ENCODE measurements around the gene CNOT1.
"Not testable (repeated sequence)": the region's sequence is repeated elsewhere in the genome, so short reads cannot be mapped to it uniquely, and the experiment has no call there.

The CNOT1 gene

GRCh38 chr16:58629733-58630640, at the start of gene CNOT1:
Gene CNOT1 (minus strand): TSS chr16:58629826. CDS start chr16:58599337, 30,489 bp downstream.
- DNase-seq: peak; percentile 97

GRCh38 chr16:58678716-58679115, 49.1 kb upstream of the CNOT1 start:
- DNase-seq: no peak

GRCh38 chr16:58678269-58678668, 48.6 kb upstream of the CNOT1 start:
- no peak for DNase-seq

GRCh38 chr16:58670946-58671583, 41.4 kb upstream of the CNOT1 start:
- DNase-seq: no peak

- no peak for DNase-seq
Observed at GRCh38 chr16:58670177-58670576, 40.6 kb upstream of the CNOT1 start.

GRCh38 chr16:58665200-58665599, 35.6 kb upstream of the CNOT1 start:
- no peak for DNase-seq

- peak; percentile 82 for DNase-seq
Observed at GRCh38 chr16:58661199-58661830, 31.7 kb upstream of the CNOT1 start.

GRCh38 chr16:58659911-58660310, 30.3 kb upstream of the CNOT1 start:
- not testable (repeated sequence) for DNase-seq

- peak; percentile 57 for DNase-seq
Observed at GRCh38 chr16:58658796-58659211, 29.2 kb upstream of the CNOT1 start.

- no peak for DNase-seq
Observed at GRCh38 chr16:58656899-58657298, 27.3 kb upstream of the CNOT1 start.

- DNase-seq: no peak
Observed at GRCh38 chr16:58655215-58655596, 25.6 kb upstream of the CNOT1 start.

- no peak for DNase-seq
Observed at GRCh38 chr16:58654560-58655214, 25.1 kb upstream of the CNOT1 start.

GRCh38 chr16:58652741-58653140, 23.1 kb upstream of the CNOT1 start:
- no peak for DNase-seq

GRCh38 chr16:58651965-58652348, 22.3 kb upstream of the CNOT1 start:
- DNase-seq: no peak

- no peak for DNase-seq
Observed at GRCh38 chr16:58649707-58650106, 20.1 kb upstream of the CNOT1 start.

GRCh38 chr16:58647107-58647506, 17.5 kb upstream of the CNOT1 start:
- no peak for DNase-seq

GRCh38 chr16:58644765-58645487, 15.3 kb upstream of the CNOT1 start:
- DNase-seq: no peak

GRCh38 chr16:58644108-58644507, 14.5 kb upstream of the CNOT1 start:
- no peak for DNase-seq

GRCh38 chr16:58640949-58641348, 11.3 kb upstream of the CNOT1 start:
- DNase-seq: no peak

- no peak for DNase-seq
Observed at GRCh38 chr16:58639836-58640235, 10.2 kb upstream of the CNOT1 start.

GRCh38 chr16:58639230-58639629, 9.6 kb upstream of the CNOT1 start:
- no peak for DNase-seq

Data from OCI-M1 (cell line).